ENCODE results near the gene STX7. TPM values are rescaled to one million over a fixed set of nuclear protein-coding genes. Genes with fewer than 3 reads are reported as not detected.

The STX7 gene
- total RNA-seq, 2 donors from 2014 or later = 36.6 to 41.7 TPM

- no peak overlapping the region for H3K27ac ChIP-seq (ENCODE audit: low read depth, low read length)
- no peak overlapping the region for H3K4me3 ChIP-seq (ENCODE audit: low read length)
- peaks cover 22% of the 10 kb centered on the region for H3K4me1 Mint-ChIP-seq
- peaks cover 36% of the 10 kb centered on the region for H3K27me3 ChIP-seq (ENCODE audit: control insufficient read depth, insufficient read depth, low read length, poor library complexity, severe bottlenecking)
- DNase-seq = peak; percentile 53
- H3K4me3 Mint-ChIP-seq = no peak overlapping the region
- no peaks in the 10 kb centered on the region for H3K36me3 ChIP-seq (ENCODE audit: control insufficient read depth, insufficient read depth, low read length)
- H3K9ac ChIP-seq (ENCODE audit: extremely low read depth, low read length, poor library complexity, severe bottlenecking) = no peak overlapping the region
- 61 to 69% methylated on average over 2 to 4 of the region's 4 CpGs for WGBS, 2 experiments (ENCODE audit: insufficient coverage in 1 of 2, insufficient read length in 1 of 2)
- TF ChIP-seq CTCF (conservative IDR thresholded peaks at IDR 0.05) = no peak
- peaks cover 8% of the 10 kb centered on the region for H3K9me3 ChIP-seq (ENCODE audit: control insufficient read depth, low read length)
- H3K9me3 Mint-ChIP-seq = peaks cover 9% of the 10 kb centered on the region
- H3K4me1 ChIP-seq (ENCODE audit: control insufficient read depth, insufficient read depth, low read length) = peaks cover 4% of the 10 kb centered on the region
- no peak overlapping the region for H3K27ac Mint-ChIP-seq
- H3K27me3 Mint-ChIP-seq (ENCODE audit: insufficient read depth) = peaks cover 31% of the 10 kb centered on the region
- H3K36me3 Mint-ChIP-seq (ENCODE audit: low read depth) = no peaks in the 10 kb centered on the region
Observed at GRCh38 chr6:132525866-132526265, 12.9 kb upstream of the STX7 start.

- 93 to 95% methylated on average over 5 of the region's 5 CpGs for WGBS, 2 experiments (ENCODE audit: insufficient coverage in 1 of 2, insufficient read length in 1 of 2)
- Histone ChIP-seq H3K4me1 (ENCODE audit: control insufficient read depth, insufficient read depth, low read length) (peaks cover 4% of the 10 kb centered on the region), H3K27me3 (ENCODE audit: control insufficient read depth, insufficient read depth, low read length, poor library complexity, severe bottlenecking) (peaks cover 36% of the 10 kb centered on the region), H3K9ac (ENCODE audit: extremely low read depth, low read length, poor library complexity, severe bottlenecking) (no peak overlapping the region), H3K9me3 (ENCODE audit: control insufficient read depth, low read length) (peaks cover 8% of the 10 kb centered on the region), H3K36me3 (ENCODE audit: control insufficient read depth, insufficient read depth, low read length) (no peaks in the 10 kb centered on the region), H3K4me3 (ENCODE audit: low read length) (no peak overlapping the region), H3K27ac (ENCODE audit: low read depth, low read length) (no peak overlapping the region)
- no peak for TF ChIP-seq CTCF (conservative IDR thresholded peaks at IDR 0.05)
- DNase-seq = no peak
- Mint-ChIP-seq H3K27ac (no peak overlapping the region), H3K36me3 (ENCODE audit: low read depth) (no peaks in the 10 kb centered on the region), H3K4me3 (no peak overlapping the region), H3K9me3 (peaks cover 9% of the 10 kb centered on the region), H3K27me3 (ENCODE audit: insufficient read depth) (peaks cover 31% of the 10 kb centered on the region), H3K4me1 (peaks cover 22% of the 10 kb centered on the region)
Observed at GRCh38 chr6:132524646-132525045, 11.7 kb upstream of the STX7 start.

GRCh38 chr6:132520953-132521352, 8.0 kb upstream of the STX7 start:
- Mint-ChIP-seq H3K4me1 (peaks cover 3% of the 10 kb centered on the region), H3K27ac (no peak overlapping the region), H3K4me3 (no peak overlapping the region), H3K9me3 (peaks cover 9% of the 10 kb centered on the region), H3K36me3 (ENCODE audit: low read depth) (no peaks in the 10 kb centered on the region), H3K27me3 (ENCODE audit: insufficient read depth) (peaks cover 28% of the 10 kb centered on the region)
- no peaks in the 10 kb centered on the region for H3K4me1 ChIP-seq (ENCODE audit: control insufficient read depth, insufficient read depth, low read length)
- no peaks in the 10 kb centered on the region for H3K36me3 ChIP-seq (ENCODE audit: control insufficient read depth, insufficient read depth, low read length)
- DNase-seq = no peak
- H3K4me3 ChIP-seq (ENCODE audit: low read length) = no peak overlapping the region
- TF ChIP-seq CTCF (conservative IDR thresholded peaks at IDR 0.05) = no peak
- no peak overlapping the region for H3K27ac ChIP-seq (ENCODE audit: low read depth, low read length)
- H3K9ac ChIP-seq (ENCODE audit: extremely low read depth, low read length, poor library complexity, severe bottlenecking) = no peak overlapping the region
- 80% methylated on average over 1 of the region's 2 CpGs; no CpG with 5 or more reads in 1 of the 2 experiments for WGBS, 2 experiments (ENCODE audit: insufficient coverage in 1 of 2, insufficient read length in 1 of 2)
- H3K9me3 ChIP-seq (ENCODE audit: control insufficient read depth, low read length) = peaks cover 8% of the 10 kb centered on the region
- peaks cover 24% of the 10 kb centered on the region for H3K27me3 ChIP-seq (ENCODE audit: control insufficient read depth, insufficient read depth, low read length, poor library complexity, severe bottlenecking)
